Fibroblast of lung (primary cell): ENCODE data around the gene BTBD17. TPM values are rescaled to one million over a fixed set of nuclear protein-coding genes. Genes with fewer than 3 reads are reported as not detected.

Experiments
- DNase-seq, 2 donors: peaks; one replicate each; pipeline versions ENCODE4 v3.0.0 to v3.0.0-alpha.2; 2010; ENCODE audit warnings: low read depth in 2 of 2
- H2AFZ ChIP-seq: 2 replicates; pipeline ENCODE4 v1.5.1; 2012; ENCODE audit warnings: low read length, control low read depth, inconsistent platforms
- H3K27ac ChIP-seq: 2 replicates; pipeline ENCODE4 v1.5.1; 2011; ENCODE audit warnings: low read length, control low read depth; ENCODE audit not compliant: insufficient read depth
- H3K27me3 ChIP-seq: 2 replicates; pipeline ENCODE4 v1.5.1; 2011; ENCODE audit warnings: mild to moderate bottlenecking, low read length; ENCODE audit not compliant: control insufficient read depth, insufficient read depth
- H3K36me3 ChIP-seq: 2 replicates; pipeline ENCODE4 v1.5.1; 2011; ENCODE audit warnings: low read length; ENCODE audit not compliant: control insufficient read depth, insufficient read depth
- H3K4me1 ChIP-seq: 2 replicates; pipeline ENCODE4 v1.5.1; 2011; ENCODE audit warnings: low read length; ENCODE audit not compliant: control insufficient read depth, insufficient read depth; ENCODE audit errors: extremely low read depth
- H3K4me2 ChIP-seq: 2 replicates; pipeline ENCODE4 v1.5.1; 2011; ENCODE audit warnings: low read length, control low read depth; ENCODE audit not compliant: insufficient read depth; ENCODE audit errors: extremely low read depth
- H3K4me3 ChIP-seq, 4 experiments: fragments of 200-600 bp in 1 of 4; sonication (generic) in 1 of 4; replicated peaks in 1 of 4; 2 replicates each; pipeline ENCODE4 v1.5.1; 2011 to 2016; ENCODE audit warnings: low read length in 4 of 4, low read depth in 3 of 4, mild to moderate bottlenecking in 3 of 4, control low read depth in 2 of 4, inconsistent platforms in 1 of 4, mixed read lengths in 1 of 4; ENCODE audit not compliant: insufficient read depth in 1 of 4; ENCODE audit errors: control extremely low read depth in 1 of 4
- H3K79me2 ChIP-seq: 2 replicates; pipeline ENCODE4 v1.5.1; 2012; ENCODE audit warnings: mild to moderate bottlenecking, low read length, inconsistent platforms; ENCODE audit not compliant: control insufficient read depth, insufficient read depth
- H3K9ac ChIP-seq: 2 replicates; pipeline ENCODE4 v1.5.1; 2011; ENCODE audit warnings: mild to moderate bottlenecking, low read length, control low read depth; ENCODE audit not compliant: insufficient read depth
- H3K9me3 ChIP-seq: 2 replicates; pipeline ENCODE4 v1.5.1; 2012; ENCODE audit warnings: low read depth, low read length; ENCODE audit not compliant: control insufficient read depth, insufficient read depth
- H4K20me1 ChIP-seq: 2 replicates; pipeline ENCODE4 v1.5.1; 2011; ENCODE audit warnings: low read length; ENCODE audit not compliant: control insufficient read depth, insufficient read depth; ENCODE audit errors: extremely low read depth
- CTCF ChIP-seq, 2 donors: IDR thresholded peaks in 1 of 2; conservative IDR thresholded peaks in 1 of 2; 1 replicate in 1 of 2; 2 replicates in 1 of 2; pipeline ENCODE4 v1.5.1; 2011 to 2012; ENCODE audit warnings: low read length in 2 of 2, control low read depth in 1 of 2, inconsistent platforms in 1 of 2, low read depth in 1 of 2, mild to moderate bottlenecking in 1 of 2
- EZH2 ChIP-seq: IDR thresholded peaks from 2 replicates; pipeline ENCODE4 v1.5.1; 2012; ENCODE audit warnings: low read length, control low read depth, mild to moderate bottlenecking; ENCODE audit errors: missing control alignments
- polyA plus RNA-seq, 2 donors: library from polyadenylated mRNA; depleted of rRNA in 1 of 2; stranded (reverse) in 1 of 2; unstranded in 1 of 2; fragments of >200 nt; gene quantifications; 2 replicates each; pipeline ENCODE4 v1.2.1, GENCODE V29; 2011 to 2012; ENCODE audit warnings: missing spikeins in 1 of 2
- total RNA-seq: library from RNA; depleted of rRNA; stranded (reverse); fragments of >200 nt; gene quantifications from 2 replicates; pipeline ENCODE4 v1.2.1, GENCODE V29; 2014

Gene BTBD17
- total and polyA plus RNA-seq, 2 donors (not counting 1 experiment from before 2014, with no cell fraction given), result under 0.01 TPM; not detected in 1

DNA sequence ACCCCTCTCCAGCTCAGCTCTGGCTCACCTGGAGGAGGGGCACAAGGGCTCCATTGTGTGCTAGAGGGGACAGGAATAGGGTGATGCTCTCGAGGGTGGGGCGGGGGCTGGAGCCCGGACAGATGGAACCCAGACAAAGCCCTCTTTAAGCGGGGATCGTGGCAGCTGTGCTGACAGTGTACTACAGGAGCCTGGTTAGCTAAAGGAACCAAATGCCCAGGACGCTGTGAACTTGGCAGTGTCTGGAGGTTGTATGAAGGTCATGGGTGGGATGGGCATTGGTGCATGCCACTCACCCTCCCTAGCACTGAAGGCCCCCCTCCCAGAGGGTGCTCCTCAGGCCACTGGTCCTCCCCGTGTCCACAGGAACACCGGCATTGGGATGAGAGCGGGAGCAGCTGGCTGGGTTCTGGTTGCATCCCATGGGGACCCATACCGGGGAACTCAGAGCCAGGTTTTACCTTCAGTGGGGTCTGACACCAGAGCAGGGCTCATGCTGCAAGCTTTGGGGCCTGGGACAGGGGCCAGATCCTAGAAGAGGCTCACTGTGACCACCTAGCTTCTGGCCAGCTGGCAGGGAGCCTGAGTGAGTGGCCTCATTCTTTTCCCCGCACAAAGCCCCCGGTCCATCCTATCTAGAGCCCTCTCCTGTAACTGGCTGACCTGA, 23.7 kb downstream of the BTBD17 start:
- no peaks in the 10 kb centered on the region for H3K4me1 ChIP-seq
- no peaks in the 10 kb centered on the region for H3K27me3 ChIP-seq
- no peak for DNase-seq
- TF ChIP-seq CTCF (conservative IDR thresholded peaks at IDR 0.05 in 1 of 2, IDR thresholded peaks at IDR 0.05 in 1 of 2; ENCODE audit: low read depth in 1 of 2, low read length in 2 of 2) (no peak), EZH2 (no peak)
- H3K36me3 ChIP-seq, result no peaks in the 10 kb centered on the region
- no peaks in the 10 kb centered on the region for H4K20me1 ChIP-seq
- H3K4me2 ChIP-seq, result no peak overlapping the region
- H3K27ac ChIP-seq, result no peak overlapping the region
- no peak overlapping the region for H2AFZ ChIP-seq
- H3K9me3 ChIP-seq, result no peaks in the 10 kb centered on the region
- no peak overlapping the region for H3K9ac ChIP-seq
- H3K79me2 ChIP-seq, result no peaks in the 10 kb centered on the region
- no peak overlapping the region for H3K4me3 ChIP-seq

- Histone ChIP-seq H3K4me2 (no peak overlapping the region), H3K79me2 (no peaks in the 10 kb centered on the region), H3K9me3 (no peaks in the 10 kb centered on the region), H3K4me3 (no peak overlapping the region), H3K9ac (no peak overlapping the region), H3K27me3 (no peaks in the 10 kb centered on the region), H4K20me1 (no peaks in the 10 kb centered on the region), H2AFZ (no peak overlapping the region), H3K4me1 (no peaks in the 10 kb centered on the region), H3K36me3 (no peaks in the 10 kb centered on the region), H3K27ac (no peak overlapping the region)
- no peak for DNase-seq
- TF ChIP-seq EZH2, result no peak
- TF ChIP-seq CTCF (conservative IDR thresholded peaks at IDR 0.05 in 1 of 2, IDR thresholded peaks at IDR 0.05 in 1 of 2; ENCODE audit: low read depth in 1 of 2, low read length in 2 of 2), result no peak
These were observed 25.4 kb downstream of the BTBD17 start for GRCh38 chr17:74336307-74336706.

GRCh38 chr17:74335529-74336062, 26.1 kb downstream of the BTBD17 start:
- H3K27me3 ChIP-seq, result no peaks in the 10 kb centered on the region
- H3K4me1 ChIP-seq, result no peaks in the 10 kb centered on the region
- H3K4me2 ChIP-seq, result no peak overlapping the region
- H3K79me2 ChIP-seq, result no peaks in the 10 kb centered on the region
- no peaks in the 10 kb centered on the region for H3K9me3 ChIP-seq
- H3K27ac ChIP-seq, result no peak overlapping the region
- H4K20me1 ChIP-seq, result no peaks in the 10 kb centered on the region
- no peaks in the 10 kb centered on the region for H3K36me3 ChIP-seq
- H3K9ac ChIP-seq, result no peak overlapping the region
- H2AFZ ChIP-seq, result no peak overlapping the region
- TF ChIP-seq CTCF (conservative IDR thresholded peaks at IDR 0.05 in 1 of 2, IDR thresholded peaks at IDR 0.05 in 1 of 2; ENCODE audit: low read depth in 1 of 2, low read length in 2 of 2), result no peak
- no peak for TF ChIP-seq EZH2
- no peak for DNase-seq
- no peak overlapping the region for H3K4me3 ChIP-seq
